ENCODE results near the gene PLEKHO1.

- TF ChIP-seq FOS (IDR thresholded peaks at IDR 0.05; ENCODE audit: low read depth, low read length) (no peak), CTCF (conservative IDR thresholded peaks at IDR 0.05; ENCODE audit: low read depth, low read length) (no peak), MAZ (IDR thresholded peaks at IDR 0.05; ENCODE audit: borderline replicate concordance, low read depth, low read length) (no peak), POLR2A (IDR thresholded peaks at IDR 0.05; ENCODE audit: low read depth, low read length) (no peak), RCOR1 (IDR thresholded peaks at IDR 0.05; ENCODE audit: insufficient replicate concordance, low read length) (no peak), ELK1 (IDR thresholded peaks at IDR 0.05; ENCODE audit: borderline replicate concordance, low read depth, low read length) (no peak), USF2 (IDR thresholded peaks at IDR 0.05; ENCODE audit: low read depth, low read length) (no peak), RAD21 (IDR thresholded peaks at IDR 0.05; ENCODE audit: low read length) (no peak), CEBPB (IDR thresholded peaks at IDR 0.05; ENCODE audit: low read depth, low read length) (no peak)
Observed at GRCh38 chr1:150160964-150161621, 11.4 kb downstream of the PLEKHO1 start.
